NOMO-1 (cell line): ENCODE measurements around the gene CACNA1C.

Source experiments
- DNase-seq, 2 experiments: peaks; one replicate each; lab custom pipeline; 2025; ENCODE audit not compliant: unreplicated experiment in 2 of 2; lab: John Stamatoyannopoulos, UW

CACNA1C gene

DNA sequence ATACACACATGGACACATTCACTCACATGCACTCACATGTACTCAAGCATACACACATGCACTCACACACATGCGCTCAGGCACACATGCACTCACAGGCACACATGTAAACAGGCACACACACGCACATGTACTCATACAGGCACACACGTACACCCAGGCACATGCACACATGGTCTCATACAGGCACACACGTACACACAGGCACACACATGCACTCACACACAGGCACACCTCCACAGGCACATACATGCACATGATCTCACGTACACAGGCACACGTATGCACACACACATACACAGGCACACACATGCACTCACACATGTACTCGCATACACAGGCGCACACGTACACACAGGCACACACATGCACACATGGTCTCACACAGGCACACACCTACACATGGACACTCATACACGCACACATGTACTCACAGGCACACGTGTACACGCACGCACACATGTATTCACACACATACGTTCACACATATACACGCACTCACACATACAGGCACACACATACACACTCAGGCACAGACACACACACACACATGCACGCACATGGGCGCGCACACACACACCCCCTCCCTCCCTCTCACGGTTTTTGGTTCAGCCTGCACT, 138.9 kb downstream of the CACNA1C start:
- no peak for DNase-seq

DNA sequence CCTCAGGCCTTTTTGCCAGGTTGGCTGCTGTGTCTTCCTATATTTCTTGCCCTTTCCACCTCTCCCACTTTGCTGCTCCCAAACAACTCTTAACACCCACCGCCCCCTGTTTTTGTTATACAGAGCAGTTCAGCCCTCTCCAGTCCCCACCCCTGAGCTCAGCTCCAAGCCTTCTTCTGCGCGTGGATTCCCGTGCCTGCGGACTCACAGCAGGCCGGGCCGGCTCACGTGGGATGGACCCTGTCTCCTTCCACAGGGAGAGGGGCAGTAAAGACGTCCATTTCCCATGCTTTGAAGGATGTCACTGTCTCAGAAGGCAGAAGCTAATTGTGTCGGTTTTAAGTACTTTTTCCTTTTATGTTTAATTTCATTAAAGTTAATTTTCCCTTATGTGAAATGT, 139.4 kb downstream of the CACNA1C start:
- DNase-seq = no peak

DNA sequence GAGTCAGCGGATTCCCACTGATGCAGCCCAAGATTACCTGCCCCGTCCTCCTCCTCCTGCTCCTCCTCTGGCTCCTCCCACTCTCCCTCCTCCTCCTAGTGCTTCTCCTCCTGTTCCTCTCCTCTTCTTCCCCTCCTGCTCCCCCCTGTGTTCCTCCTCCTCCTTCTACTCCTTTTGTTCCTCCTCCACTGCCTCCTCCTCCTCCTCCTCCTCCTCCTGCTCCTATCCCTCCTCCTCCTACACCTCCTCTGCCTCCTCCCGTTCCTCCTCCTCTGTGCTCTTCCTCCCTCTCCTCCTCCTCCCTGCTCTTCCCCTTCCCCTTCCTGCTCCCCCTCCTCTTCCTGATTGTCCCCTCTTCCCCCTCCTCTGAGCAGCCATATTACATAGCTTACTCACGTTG, 141.3 kb downstream of the CACNA1C start:
- DNase-seq = no peak

GRCh38 chr12:2194571-2194970, 141.8 kb downstream of the CACNA1C start:
- no peak for DNase-seq

GRCh38 chr12:2195085-2195484, 142.3 kb downstream of the CACNA1C start:
- no peak for DNase-seq

GRCh38 chr12:2198005-2198501, 145.3 kb downstream of the CACNA1C start:
- DNase-seq = no peak

DNA sequence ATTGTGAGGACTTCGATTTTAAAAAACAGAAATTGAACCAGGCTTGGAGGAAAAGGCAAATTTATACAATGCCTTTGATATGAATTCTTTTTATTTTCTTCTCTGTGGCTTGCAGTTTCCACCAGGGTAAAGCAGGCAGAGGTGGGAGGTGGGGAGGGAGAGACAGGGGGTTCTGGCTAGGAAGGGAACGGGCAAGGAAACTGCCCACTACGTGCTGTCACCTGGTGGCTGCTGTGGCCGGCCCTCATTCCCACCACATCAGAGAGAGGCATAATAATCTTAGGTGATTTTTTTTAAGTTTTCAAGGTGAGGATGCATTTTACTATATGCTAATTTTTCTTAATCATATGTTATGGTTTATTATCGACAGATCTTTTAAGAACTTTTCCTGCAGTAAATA, 145.8 kb downstream of the CACNA1C start:
- DNase-seq = no peak

- DNase-seq = no peak
Observed at GRCh38 chr12:2205996-2206395, 153.2 kb downstream of the CACNA1C start.

DNA sequence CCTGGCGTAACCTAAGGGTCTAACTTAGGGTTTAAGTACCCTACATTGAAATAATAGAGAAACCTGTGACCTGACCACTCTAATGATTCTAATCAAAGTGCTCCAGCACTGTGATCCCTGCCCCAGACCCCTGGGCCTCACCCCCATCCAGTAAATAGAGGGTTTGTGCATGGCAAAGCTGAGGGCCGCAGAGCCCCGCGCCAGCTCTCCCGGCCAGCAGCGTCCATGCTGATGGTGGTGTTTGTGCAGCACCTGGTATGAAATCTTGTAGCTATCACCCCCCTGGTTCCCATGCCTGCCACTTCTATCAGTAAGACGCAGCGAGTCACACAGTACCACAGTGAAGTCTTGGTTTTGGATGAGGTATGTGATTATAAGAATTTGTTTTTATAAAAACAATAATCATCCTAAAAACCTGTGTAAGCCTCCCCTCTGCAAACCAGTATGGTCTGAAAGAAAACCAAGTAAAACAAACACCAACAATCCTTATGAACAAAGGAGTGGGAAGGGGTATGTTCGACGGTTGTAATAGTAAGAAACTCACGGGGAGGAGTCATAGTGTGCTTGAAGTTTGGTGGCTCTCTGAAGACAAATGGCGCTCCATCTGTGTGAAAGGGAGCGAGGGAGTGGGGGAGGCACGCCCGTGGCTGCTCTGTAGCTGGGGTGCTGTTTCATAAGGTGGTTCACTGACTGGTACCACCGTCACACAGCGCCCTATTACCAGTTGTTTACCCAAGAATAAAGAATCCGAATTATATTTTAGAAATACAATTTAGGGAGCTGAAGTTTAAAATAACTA, 156.2 kb downstream of the CACNA1C start:
- DNase-seq = no peak

DNA sequence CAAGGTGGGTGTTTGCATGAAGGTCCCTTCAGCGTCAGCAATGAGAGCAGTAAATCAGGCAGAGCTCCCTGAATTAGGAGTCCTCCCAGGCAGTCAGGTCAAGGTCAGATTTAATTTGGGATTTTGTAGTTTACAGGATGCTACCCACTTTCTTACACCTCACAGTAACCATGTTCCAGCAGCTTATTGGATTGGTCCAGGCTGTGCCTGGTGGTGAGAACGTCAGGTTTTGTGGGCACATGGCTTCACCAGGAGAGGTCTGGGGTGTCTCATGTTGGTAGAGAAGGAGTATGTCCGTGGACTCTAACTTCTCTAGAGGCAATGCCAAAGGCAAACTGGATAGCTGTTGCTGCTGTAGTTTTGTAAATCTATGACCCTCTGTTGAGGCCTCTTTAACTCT, 158.3 kb downstream of the CACNA1C start:
- DNase-seq = no peak

DNA sequence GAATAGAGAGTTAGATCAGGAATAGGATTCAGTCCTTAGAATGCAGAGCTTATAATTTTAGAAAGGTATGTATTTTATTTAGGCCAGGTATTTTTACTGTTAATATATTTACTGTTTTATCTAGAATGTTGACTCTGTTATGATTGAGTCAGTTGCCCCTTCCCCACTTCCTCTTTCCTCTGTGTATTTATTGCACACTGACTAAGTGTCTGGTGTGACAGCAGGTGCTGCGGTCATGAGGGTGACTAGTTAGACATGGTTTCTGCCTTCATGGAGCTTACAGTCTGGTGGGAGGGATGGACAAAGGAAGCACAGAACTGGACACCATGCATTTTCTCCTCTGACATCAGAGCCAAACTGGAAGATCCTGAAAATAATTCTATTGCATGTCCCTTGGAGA, 159.8 kb downstream of the CACNA1C start:
- no peak for DNase-seq

DNA sequence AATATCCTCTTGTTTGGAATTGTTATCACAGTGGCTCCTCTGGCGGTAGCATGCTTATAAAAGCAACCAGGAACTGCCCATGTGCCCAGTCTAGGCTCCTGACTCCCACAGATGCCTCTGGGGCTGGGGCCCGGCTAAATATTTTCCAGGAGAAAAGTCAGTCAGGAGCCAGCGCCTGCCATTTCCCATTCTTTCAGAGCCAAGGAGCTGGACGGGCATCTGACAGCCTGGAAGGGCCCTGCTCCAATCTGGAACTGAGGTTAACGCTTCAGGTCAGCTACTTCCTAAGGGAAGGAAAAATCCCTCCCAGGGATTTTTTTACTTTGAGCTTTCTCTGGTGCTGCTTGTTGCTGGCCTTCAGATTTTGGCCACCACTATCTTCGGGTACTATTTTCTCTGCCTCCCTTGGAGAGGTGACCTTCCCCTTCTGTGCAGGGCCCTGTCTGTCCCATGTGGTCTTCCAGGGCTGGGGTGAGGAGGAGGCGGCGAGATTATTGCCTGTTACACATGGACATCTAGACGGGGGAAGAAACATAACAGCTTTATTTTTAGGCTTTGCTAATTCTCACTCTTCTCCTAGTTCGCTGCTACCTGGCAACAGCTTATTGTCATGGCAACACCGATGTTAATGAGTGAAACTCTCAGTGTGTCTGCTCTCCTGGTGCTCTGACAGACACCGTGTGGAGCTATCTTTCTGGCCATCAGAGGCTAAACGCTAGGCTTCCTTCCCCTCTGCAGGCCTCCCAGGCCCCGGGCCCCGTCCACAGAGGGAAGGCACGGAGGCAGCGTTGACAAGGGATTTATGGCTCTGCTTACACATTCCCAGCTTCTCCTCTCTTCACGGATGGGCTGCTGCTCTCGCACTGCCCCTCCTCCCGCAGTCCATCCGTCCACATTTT, 160.4 kb downstream of the CACNA1C start:
- DNase-seq = no peak

GRCh38 chr12:2214411-2214810, 161.6 kb downstream of the CACNA1C start:
- DNase-seq = peak in 1 of 2 experiments; percentile 12

GRCh38 chr12:2215709-2216560, 163.1 kb downstream of the CACNA1C start:
- peak in 1 of 2 experiments; percentile 13 for DNase-seq

DNA sequence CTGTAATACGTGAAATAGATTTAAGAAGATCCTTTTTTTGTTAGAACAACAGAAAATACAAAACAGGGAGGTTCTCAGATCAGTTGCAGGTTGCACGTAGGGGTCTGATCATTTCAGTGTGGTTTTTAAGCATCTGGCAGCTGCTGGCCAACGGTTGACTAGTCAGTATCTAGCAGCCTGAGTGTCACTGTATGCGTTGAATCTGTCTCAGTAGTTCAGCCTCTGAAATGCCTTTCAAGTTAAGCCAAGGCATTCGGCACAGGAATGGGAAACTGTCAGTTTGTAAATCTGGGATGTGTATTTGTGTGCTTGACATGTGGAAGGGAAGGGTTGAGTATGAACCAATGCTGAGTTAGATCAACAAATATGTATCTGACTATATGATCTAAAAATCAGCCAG, 165.9 kb downstream of the CACNA1C start:
- no peak for DNase-seq

GRCh38 chr12:2221030-2221621, 168.3 kb downstream of the CACNA1C start:
- DNase-seq = no peak

GRCh38 chr12:2222691-2223090, 169.9 kb downstream of the CACNA1C start:
- no peak for DNase-seq

- no peak for DNase-seq
Observed at GRCh38 chr12:2224961-2225360, 172.2 kb downstream of the CACNA1C start.

DNA sequence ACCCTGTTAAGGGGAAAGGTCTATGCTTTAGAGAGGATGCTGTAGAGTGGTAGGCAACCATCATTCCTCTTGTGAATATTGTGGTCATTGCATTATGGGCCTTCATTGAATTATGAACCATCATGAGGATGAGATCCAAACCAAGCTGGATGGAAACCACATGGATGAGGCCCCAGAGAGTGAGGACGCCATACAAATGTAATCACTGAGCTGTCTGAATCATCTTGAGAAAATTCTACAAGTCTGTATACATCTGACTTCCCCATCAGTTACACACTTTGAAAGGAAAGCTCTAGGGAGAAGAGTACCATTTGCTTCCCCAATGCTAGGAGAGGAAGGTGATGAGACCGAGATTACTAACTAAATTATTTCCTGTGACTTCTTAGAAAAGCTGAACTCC, 172.9 kb downstream of the CACNA1C start:
- DNase-seq = no peak

DNA sequence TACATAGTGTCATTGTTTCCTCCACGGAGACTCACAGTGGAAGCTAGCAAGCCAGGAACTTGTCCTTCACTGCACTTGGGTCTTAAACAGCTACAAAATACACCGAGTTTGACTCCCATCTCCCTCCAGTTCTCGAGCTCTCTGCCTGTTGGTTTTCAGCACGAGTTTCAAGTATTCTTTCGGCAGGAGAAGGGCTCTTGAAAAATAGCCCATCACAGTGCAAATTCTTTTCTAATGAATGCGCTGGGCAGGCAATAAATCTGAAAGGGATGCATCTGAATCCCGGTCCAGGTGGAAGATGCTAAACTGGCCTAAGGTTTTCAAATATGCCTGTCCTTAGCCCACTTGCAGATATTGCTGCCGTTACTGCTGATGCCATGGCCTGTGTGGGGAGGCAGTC, 173.9 kb downstream of the CACNA1C start:
- DNase-seq = no peak
